Esophagus mucosa (tissue), 1 donor: ENCODE results near the gene CAPSL. TPM values are rescaled to one million over a fixed set of nuclear protein-coding genes. Genes with fewer than 3 reads are reported as not detected.
"Not testable (repeated sequence)": the region's sequence is repeated elsewhere in the genome, so short reads cannot be mapped to it uniquely, and the experiment has no call there.

ENCODE experiments used
- ATAC-seq: fragments of 200-7000 bp; cut with Tn5 transposase; one replicate; pipeline ENCODE4 v1.9.1; 2020
- total RNA-seq: library from RNA; stranded (reverse); gene quantifications from one replicate; pipeline ENCODE4 v1.2.4, GENCODE V29; 2023
- donor health status: DM: yes; HTN: yes; CAD: no.

Gene CAPSL
- total RNA-seq, 1 donor from 2014 or later, result not detected

- no peak for ATAC-seq
These were observed 33.8 kb downstream of the CAPSL start for GRCh38 chr5:35904443-35905132.

GRCh38 chr5:35903631-35904203 is 34.7 kb downstream of the CAPSL start:
- ATAC-seq, result no peak

GRCh38 chr5:35902046-35902672 is 36.3 kb downstream of the CAPSL start:
- peak; percentile 15 for ATAC-seq

GRCh38 chr5:35900972-35901695 is 37.3 kb downstream of the CAPSL start:
- no peak for ATAC-seq

GRCh38 chr5:35899800-35900199 is 38.6 kb downstream of the CAPSL start:
- no peak for ATAC-seq

GRCh38 chr5:35898952-35899660 is 39.3 kb downstream of the CAPSL start:
- ATAC-seq, result no peak

- no peak for ATAC-seq
These were observed 44.3 kb downstream of the CAPSL start for GRCh38 chr5:35894131-35894530.

GRCh38 chr5:35892799-35893198 is 45.6 kb downstream of the CAPSL start:
- not testable (repeated sequence) for ATAC-seq

GRCh38 chr5:35890021-35891020 is 48.1 kb downstream of the CAPSL start:
- ATAC-seq, result peak; percentile 53

GRCh38 chr5:35887321-35888100 is 50.9 kb downstream of the CAPSL start:
- ATAC-seq, result no peak

- no peak for ATAC-seq
These were observed 52.0 kb downstream of the CAPSL start for GRCh38 chr5:35886381-35886780.

GRCh38 chr5:35884773-35885172 is 53.6 kb downstream of the CAPSL start:
- no peak for ATAC-seq

GRCh38 chr5:35884191-35884769 is 54.1 kb downstream of the CAPSL start:
- peak; percentile 67 for ATAC-seq

GRCh38 chr5:35881758-35882157 is 56.7 kb downstream of the CAPSL start:
- no peak for ATAC-seq

- no peak for ATAC-seq
These were observed 58.3 kb downstream of the CAPSL start for GRCh38 chr5:35880156-35880555.

- ATAC-seq, result no peak
These were observed 58.8 kb downstream of the CAPSL start for GRCh38 chr5:35879649-35880048.

- no peak for ATAC-seq
These were observed 59.3 kb downstream of the CAPSL start for GRCh38 chr5:35879096-35879495.

- no peak for ATAC-seq
These were observed 60.3 kb downstream of the CAPSL start for GRCh38 chr5:35878079-35878478.

- ATAC-seq, result no peak
These were observed 60.8 kb downstream of the CAPSL start for GRCh38 chr5:35877655-35878054.

- ATAC-seq, result peak; percentile 92
These were observed 61.5 kb downstream of the CAPSL start for GRCh38 chr5:35876922-35877321.
